DND-41 (cell line): ENCODE results near the gene AXIN1.
"Not testable (repeated sequence)": the region's sequence is repeated elsewhere in the genome, so short reads cannot be mapped to it uniquely, and the experiment has no call there.

Source experiments
- ATAC-seq: fragments of 200-7000 bp; cut with Tn5 transposase; 3 replicates; pipeline ENCODE4 v1.9.1; 2021; ENCODE audit warnings: low read depth; ENCODE audit not compliant: insufficient read depth
- DNase-seq: peaks from one replicate; pipeline ENCODE4 v3.0.0-alpha.2; 2020
- H2AFZ ChIP-seq: 2 replicates; pipeline ENCODE4 v1.6.0; 2012; ENCODE audit warnings: low read depth, low read length
- H3K27ac ChIP-seq: 2 replicates; pipeline ENCODE4 v1.5.1; 2012; ENCODE audit warnings: low read length, inconsistent platforms
- H3K27me3 ChIP-seq: fragments of 200-600 bp; sonication (generic); 2 replicates; pipeline ENCODE4 v1.6.0; 2012; ENCODE audit warnings: low read length, mild to moderate bottlenecking, inconsistent platforms; ENCODE audit not compliant: insufficient read depth, poor library complexity
- H3K36me3 ChIP-seq: 2 replicates; pipeline ENCODE4 v1.5.1; 2012; ENCODE audit warnings: low read length, inconsistent platforms; ENCODE audit not compliant: insufficient read depth
- H3K4me1 ChIP-seq: 2 replicates; pipeline ENCODE4 v1.5.1; 2012; ENCODE audit warnings: mild to moderate bottlenecking, low read length; ENCODE audit not compliant: insufficient read depth
- H3K4me2 ChIP-seq: 2 replicates; pipeline ENCODE4 v1.6.0; 2012; ENCODE audit warnings: mild to moderate bottlenecking, moderate library complexity, low read length, inconsistent platforms; ENCODE audit not compliant: insufficient read depth
- H3K4me3 ChIP-seq, 2 experiments: fragments of 200-600 bp in 1 of 2; shearing (Covaris generic) in 1 of 2; 2 replicates each; pipeline ENCODE4 v1.5.1; 2012 to 2016; ENCODE audit warnings: inconsistent platforms in 2 of 2, low read length in 2 of 2, mild to moderate bottlenecking in 2 of 2, low read depth in 1 of 2, moderate library complexity in 1 of 2
- H3K79me2 ChIP-seq: 2 replicates; pipeline ENCODE4 v1.6.0; 2012; ENCODE audit warnings: low read length, inconsistent platforms; ENCODE audit not compliant: insufficient read depth
- H3K9ac ChIP-seq: 2 replicates; pipeline ENCODE4 v1.6.0; 2012; ENCODE audit warnings: low read depth, mild to moderate bottlenecking, inconsistent platforms, low read length, moderate library complexity
- H3K9me3 ChIP-seq: 2 replicates; pipeline ENCODE4 v1.5.1; 2012; ENCODE audit warnings: low read length, moderate library complexity, mild to moderate bottlenecking, inconsistent platforms; ENCODE audit not compliant: insufficient read depth, severe bottlenecking
- H4K20me1 ChIP-seq: 2 replicates; pipeline ENCODE4 v1.6.0; 2012; ENCODE audit warnings: low read length; ENCODE audit not compliant: insufficient read depth
- CTCF ChIP-seq: IDR thresholded peaks from 2 replicates; pipeline ENCODE4 v1.5.1; 2012; ENCODE audit warnings: borderline replicate concordance, low read length, moderate library complexity, mild to moderate bottlenecking; ENCODE audit not compliant: poor library complexity, severe bottlenecking; ENCODE audit errors: extremely low read depth
- EZH2 ChIP-seq: IDR thresholded peaks from 3 replicates; pipeline ENCODE4 v1.6.1; 2012; ENCODE audit warnings: borderline replicate concordance, low read depth, mild to moderate bottlenecking, moderate library complexity, low read length, inconsistent platforms; ENCODE audit not compliant: severe bottlenecking

Gene AXIN1

GRCh38 chr16:339680-340079 is 12.8 kb downstream of the AXIN1 start:
- Histone ChIP-seq H3K9ac (no peak overlapping the region), H2AFZ (no peak overlapping the region), H3K4me2 (no peak overlapping the region), H3K9me3 (no peaks in the 10 kb centered on the region), H3K27ac (no peak overlapping the region), H3K27me3 (no peaks in the 10 kb centered on the region), H3K36me3 (peaks cover 19% of the 10 kb centered on the region), H3K4me3 (no peak overlapping the region), H4K20me1 (peaks cover 67% of the 10 kb centered on the region), H3K79me2 (peaks cover 95% of the 10 kb centered on the region), H3K4me1 (peaks cover 12% of the 10 kb centered on the region; the same call in 1 of the 2 replicates)
- TF ChIP-seq EZH2 (no peak), CTCF (no peak)
- no peak for ATAC-seq
- DNase-seq, result no peak

GRCh38 chr16:337975-338575 is 14.4 kb downstream of the AXIN1 start:
- peaks cover 12% of the 10 kb centered on the region; the same call in 1 of the 2 replicates for H3K4me1 ChIP-seq
- no peak overlapping the region for H3K4me2 ChIP-seq
- TF ChIP-seq CTCF (no peak), EZH2 (no peak)
- peaks cover 72% of the 10 kb centered on the region for H4K20me1 ChIP-seq
- no peaks in the 10 kb centered on the region for H3K9me3 ChIP-seq
- no peak overlapping the region for H3K9ac ChIP-seq
- no peaks in the 10 kb centered on the region for H3K27me3 ChIP-seq
- ATAC-seq (no peak), DNase-seq (no peak)
- no peak overlapping the region for H3K4me3 ChIP-seq
- peaks cover 10% of the 10 kb centered on the region for H3K36me3 ChIP-seq
- H2AFZ ChIP-seq, result no peak overlapping the region
- H3K27ac ChIP-seq, result no peak overlapping the region
- peaks cover 95% of the 10 kb centered on the region for H3K79me2 ChIP-seq

GRCh38 chr16:337437-337836 is 15.1 kb downstream of the AXIN1 start:
- Histone ChIP-seq H3K9me3 (no peaks in the 10 kb centered on the region), H3K36me3 (peaks cover 4% of the 10 kb centered on the region), H3K4me3 (no peak overlapping the region), H4K20me1 (peaks cover 66% of the 10 kb centered on the region), H3K4me2 (no peak overlapping the region), H2AFZ (no peak overlapping the region), H3K4me1 (peaks cover 6% of the 10 kb centered on the region; the same call in 1 of the 2 replicates), H3K9ac (no peak overlapping the region), H3K27me3 (no peaks in the 10 kb centered on the region), H3K27ac (no peak overlapping the region), H3K79me2 (peaks cover 95% of the 10 kb centered on the region)
- DNase-seq (no peak), ATAC-seq (no peak)
- TF ChIP-seq EZH2, result no peak
- no peak for TF ChIP-seq CTCF

- Histone ChIP-seq H3K9me3 (no peaks in the 10 kb centered on the region), H3K36me3 (no peaks in the 10 kb centered on the region), H3K4me3 (no peak overlapping the region), H3K27ac (no peak overlapping the region), H3K79me2 (peaks cover 96% of the 10 kb centered on the region), H4K20me1 (peaks cover 66% of the 10 kb centered on the region), H3K4me1 (0 out of 2 replicates have a peak, but pooled peaks cover 2% of the 10 kb centered on the region), H3K27me3 (no peaks in the 10 kb centered on the region), H2AFZ (no peak overlapping the region), H3K4me2 (no peak overlapping the region), H3K9ac (no peak overlapping the region)
- DNase-seq (no peak), ATAC-seq (no peak)
- TF ChIP-seq CTCF (no peak), EZH2 (no peak)
Measured at GRCh38 chr16:336269-336668, 16.3 kb downstream of the AXIN1 start.

- H3K4me2 ChIP-seq, H3K9ac ChIP-seq, H3K9me3 ChIP-seq, H2AFZ ChIP-seq, H3K4me3 ChIP-seq, H3K36me3 ChIP-seq, H3K27me3 ChIP-seq, H3K27ac ChIP-seq, H3K4me1 ChIP-seq, DNase-seq, ATAC-seq: not testable (repeated sequence)
- Histone ChIP-seq H3K79me2 (peaks cover 97% of the 10 kb centered on the region), H4K20me1 (peaks cover 63% of the 10 kb centered on the region)
Measured at GRCh38 chr16:334861-335632, 17.5 kb downstream of the AXIN1 start.
